ENCODE results near the gene MCRIP2.
A peak's percentile ranks its signal among the peaks of the same experiment; 100 is the strongest.

The MCRIP2 gene

DNA sequence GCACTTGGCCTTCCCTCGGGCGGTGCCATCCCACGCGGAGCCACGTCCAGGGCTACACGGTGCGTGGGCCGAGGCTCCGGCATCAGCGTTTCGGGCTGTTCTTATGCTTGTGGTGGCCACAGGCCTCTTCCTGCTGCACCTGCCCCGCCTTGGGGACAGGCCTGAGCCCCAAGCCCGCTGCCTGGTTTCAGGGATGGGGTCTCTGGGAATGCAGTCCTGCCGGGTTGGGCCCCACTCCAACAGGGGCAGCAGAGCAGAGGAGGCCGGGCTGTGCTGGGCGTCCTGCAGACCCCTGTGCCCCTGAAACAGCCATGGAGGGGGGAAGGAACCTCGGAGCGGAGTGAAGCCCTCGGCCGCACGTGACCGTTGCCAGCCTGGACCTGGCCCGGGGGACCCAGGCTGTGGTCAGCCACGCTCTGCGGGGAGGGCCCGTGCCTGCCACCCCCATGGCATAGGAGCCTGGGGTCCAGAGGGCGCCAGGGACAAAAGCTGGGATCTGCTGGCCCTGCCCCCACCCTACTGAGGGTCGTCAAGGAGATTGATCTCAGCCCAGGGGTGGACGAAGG lies 11.3 kb upstream of the MCRIP2 start:
- TF ChIP-seq, protein P1, sequence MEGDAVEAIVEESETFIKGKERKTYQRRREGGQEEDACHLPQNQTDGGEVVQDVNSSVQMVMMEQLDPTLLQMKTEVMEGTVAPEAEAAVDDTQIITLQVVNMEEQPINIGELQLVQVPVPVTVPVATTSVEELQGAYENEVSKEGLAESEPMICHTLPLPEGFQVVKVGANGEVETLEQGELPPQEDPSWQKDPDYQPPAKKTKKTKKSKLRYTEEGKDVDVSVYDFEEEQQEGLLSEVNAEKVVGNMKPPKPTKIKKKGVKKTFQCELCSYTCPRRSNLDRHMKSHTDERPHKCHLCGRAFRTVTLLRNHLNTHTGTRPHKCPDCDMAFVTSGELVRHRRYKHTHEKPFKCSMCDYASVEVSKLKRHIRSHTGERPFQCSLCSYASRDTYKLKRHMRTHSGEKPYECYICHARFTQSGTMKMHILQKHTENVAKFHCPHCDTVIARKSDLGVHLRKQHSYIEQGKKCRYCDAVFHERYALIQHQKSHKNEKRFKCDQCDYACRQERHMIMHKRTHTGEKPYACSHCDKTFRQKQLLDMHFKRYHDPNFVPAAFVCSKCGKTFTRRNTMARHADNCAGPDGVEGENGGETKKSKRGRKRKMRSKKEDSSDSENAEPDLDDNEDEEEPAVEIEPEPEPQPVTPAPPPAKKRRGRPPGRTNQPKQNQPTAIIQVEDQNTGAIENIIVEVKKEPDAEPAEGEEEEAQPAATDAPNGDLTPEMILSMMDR (IDR thresholded peaks at IDR 0.05; ENCODE audit: extremely low read depth, missing control alignments): no peak
- no peak for DNase-seq (ENCODE audit: low spot score)

DNA sequence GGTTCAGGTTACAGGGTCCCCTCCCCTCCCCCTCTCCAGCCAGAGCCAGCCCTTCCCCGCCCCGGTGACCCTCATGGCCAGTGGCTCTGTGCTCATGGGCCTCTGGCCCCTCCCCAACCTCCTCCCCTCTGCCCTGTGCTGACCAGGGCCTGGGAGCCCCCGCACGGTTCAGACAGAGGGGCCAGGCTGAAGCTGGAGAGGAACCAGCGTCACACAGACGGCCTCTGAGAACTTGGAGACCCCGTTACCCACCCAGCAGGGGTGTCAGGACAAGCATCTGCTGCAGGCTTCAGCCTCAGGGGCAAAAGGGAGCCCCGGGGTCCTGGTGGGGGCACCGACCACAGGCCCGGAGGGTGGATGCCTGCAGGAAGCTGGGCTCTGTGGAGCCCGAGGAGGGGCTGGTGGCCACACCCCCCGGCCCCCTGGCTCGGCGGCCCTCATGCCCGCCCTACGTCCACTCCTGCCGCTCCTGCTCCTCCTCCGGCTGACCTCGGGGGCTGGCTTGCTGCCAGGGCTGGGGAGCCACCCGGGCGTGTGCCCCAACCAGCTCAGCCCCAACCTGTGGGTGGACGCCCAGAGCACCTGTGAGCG lies 10.7 kb upstream of the MCRIP2 start, which contains the start of gene WFIKKN1:
Gene WFIKKN1 (plus strand): TSS at position 171 of the 591 bp plus-strand sequence. CDS start 269 bp downstream, at position 440.
- TF ChIP-seq, protein P1 (IDR thresholded peaks at IDR 0.05; ENCODE audit: extremely low read depth, missing control alignments): no peak
- peak; percentile 26 for DNase-seq (ENCODE audit: low spot score)

DNA sequence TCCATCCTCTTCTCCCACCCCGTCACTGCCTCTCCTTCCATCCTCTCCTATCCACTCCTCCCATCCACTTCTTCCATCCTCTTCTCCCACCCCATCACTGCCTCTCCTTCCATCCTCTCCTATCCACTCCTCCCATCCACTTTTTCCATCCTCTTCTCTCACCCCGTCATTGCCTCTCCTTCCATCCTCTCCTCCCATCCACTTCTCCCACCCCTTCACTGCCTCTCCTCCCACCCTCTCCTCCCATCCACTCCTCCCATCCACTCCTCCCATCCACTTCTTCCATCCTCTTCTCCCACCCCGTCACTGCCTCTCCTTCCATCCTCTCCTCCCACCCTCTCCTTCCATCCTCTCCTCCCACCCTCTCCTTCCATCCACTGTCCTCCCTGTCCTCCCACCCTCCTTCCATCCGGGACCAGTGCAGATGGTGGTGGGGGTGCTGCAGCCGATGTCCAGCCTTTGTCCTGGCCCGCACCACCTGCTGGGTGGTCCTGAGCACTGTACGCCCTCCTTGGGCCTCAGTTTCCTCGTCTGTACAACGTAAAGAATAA lies 9.7 kb upstream of the MCRIP2 start:
- no peak for DNase-seq (ENCODE audit: low spot score)
- TF ChIP-seq, protein P1 (IDR thresholded peaks at IDR 0.05; ENCODE audit: extremely low read depth, missing control alignments): no peak

DNA sequence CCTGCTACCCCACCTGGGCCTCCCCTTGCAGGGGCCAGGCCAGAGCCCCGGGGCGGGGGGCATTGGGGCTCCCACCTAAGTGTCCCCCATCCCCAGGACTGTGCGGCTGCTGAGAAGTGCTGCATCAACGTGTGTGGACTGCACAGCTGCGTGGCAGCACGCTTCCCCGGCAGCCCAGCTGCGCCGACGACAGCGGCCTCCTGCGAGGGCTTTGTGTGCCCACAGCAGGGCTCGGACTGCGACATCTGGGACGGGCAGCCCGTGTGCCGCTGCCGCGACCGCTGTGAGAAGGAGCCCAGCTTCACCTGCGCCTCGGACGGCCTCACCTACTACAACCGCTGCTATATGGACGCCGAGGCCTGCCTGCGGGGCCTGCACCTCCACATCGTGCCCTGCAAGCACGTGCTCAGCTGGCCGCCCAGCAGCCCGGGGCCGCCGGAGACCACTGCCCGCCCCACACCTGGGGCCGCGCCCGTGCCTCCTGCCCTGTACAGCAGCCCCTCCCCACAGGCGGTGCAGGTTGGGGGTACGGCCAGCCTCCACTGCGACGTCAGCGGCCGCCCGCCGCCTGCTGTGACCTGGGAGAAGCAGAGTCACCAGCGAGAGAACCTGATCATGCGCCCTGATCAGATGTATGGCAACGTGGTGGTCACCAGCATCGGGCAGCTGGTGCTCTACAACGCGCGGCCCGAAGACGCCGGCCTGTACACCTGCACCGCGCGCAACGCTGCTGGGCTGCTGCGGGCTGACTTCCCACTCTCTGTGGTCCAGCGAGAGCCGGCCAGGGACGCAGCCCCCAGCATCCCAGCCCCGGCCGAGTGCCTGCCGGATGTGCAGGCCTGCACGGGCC lies 8.9 kb upstream of the MCRIP2 start:
- TF ChIP-seq, protein P1 (IDR thresholded peaks at IDR 0.05; ENCODE audit: extremely low read depth, missing control alignments): no peak
- DNase-seq (ENCODE audit: low spot score): no peak

DNA sequence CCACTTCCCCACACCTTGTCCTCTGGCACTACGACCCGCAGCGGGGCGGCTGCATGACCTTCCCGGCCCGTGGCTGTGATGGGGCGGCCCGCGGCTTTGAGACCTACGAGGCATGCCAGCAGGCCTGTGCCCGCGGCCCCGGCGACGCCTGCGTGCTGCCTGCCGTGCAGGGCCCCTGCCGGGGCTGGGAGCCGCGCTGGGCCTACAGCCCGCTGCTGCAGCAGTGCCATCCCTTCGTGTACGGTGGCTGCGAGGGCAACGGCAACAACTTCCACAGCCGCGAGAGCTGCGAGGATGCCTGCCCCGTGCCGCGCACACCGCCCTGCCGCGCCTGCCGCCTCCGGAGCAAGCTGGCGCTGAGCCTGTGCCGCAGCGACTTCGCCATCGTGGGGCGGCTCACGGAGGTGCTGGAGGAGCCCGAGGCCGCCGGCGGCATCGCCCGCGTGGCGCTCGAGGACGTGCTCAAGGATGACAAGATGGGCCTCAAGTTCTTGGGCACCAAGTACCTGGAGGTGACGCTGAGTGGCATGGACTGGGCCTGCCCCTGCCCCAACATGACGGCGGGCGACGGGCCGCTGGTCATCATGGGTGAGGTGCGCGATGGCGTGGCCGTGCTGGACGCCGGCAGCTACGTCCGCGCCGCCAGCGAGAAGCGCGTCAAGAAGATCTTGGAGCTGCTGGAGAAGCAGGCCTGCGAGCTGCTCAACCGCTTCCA lies 8.1 kb upstream of the MCRIP2 start:
- TF ChIP-seq, protein P1 (IDR thresholded peaks at IDR 0.05; ENCODE audit: extremely low read depth, missing control alignments): no peak
- no peak for DNase-seq (ENCODE audit: low spot score)

DNA sequence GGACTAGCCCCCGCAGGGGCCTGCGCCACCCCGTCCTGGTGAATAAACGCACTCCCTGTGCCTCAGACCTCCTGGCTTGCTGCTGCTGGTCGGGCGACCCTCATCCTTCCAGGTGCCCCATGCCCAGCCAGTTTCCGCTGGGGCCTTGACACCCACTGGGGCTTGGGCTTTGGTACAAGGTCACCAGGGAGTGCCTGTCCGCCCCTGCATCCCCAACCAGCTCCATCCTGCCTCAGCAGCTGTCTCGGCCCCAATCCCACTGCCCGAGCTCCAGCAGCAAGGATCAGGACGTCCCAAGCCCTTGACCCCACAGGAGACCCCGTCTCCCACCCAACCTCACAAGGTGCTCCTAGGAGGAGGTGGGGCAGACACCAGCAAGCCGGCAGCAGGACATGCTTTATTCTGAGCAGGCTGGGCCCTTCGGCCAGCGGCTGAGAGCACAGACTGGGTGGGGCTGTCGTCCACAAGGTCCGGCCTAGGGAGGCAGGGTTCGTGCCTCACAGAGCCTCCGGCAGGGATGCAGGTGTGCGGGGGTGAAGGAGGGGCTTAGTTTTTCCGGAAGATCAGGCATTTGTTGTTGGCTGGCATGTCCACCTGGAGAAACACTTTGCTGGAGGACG lies 7.5 kb upstream of the MCRIP2 start:
- DNase-seq (ENCODE audit: low spot score): no peak
- TF ChIP-seq, protein P1 (IDR thresholded peaks at IDR 0.05; ENCODE audit: extremely low read depth, missing control alignments): no peak
